ENCODE data around the gene PVALEF.

GRCh38 chr17:81222906-81223761 is 57.8 kb downstream of the PVALEF start, which contains the start of gene CEP131:
- no peak for TF ChIP-seq CTCF (IDR thresholded peaks at IDR 0.05 in 4 of 5, conservative IDR thresholded peaks at IDR 0.05 in 1 of 5)
- no peak for TF ChIP-seq POLR2A (IDR thresholded peaks at IDR 0.05)
